Measurements from ENCODE around the gene IL17RE. TPM values are rescaled to one million over a fixed set of nuclear protein-coding genes. Genes with fewer than 3 reads are reported as not detected.

Gene IL17RE
- total and polyA plus RNA-seq, 2 of the 13 experiments (the other 11 are each of a cell fraction or from before 2014, with no cell fraction given): 14.5 to 24.1 TPM

DNA sequence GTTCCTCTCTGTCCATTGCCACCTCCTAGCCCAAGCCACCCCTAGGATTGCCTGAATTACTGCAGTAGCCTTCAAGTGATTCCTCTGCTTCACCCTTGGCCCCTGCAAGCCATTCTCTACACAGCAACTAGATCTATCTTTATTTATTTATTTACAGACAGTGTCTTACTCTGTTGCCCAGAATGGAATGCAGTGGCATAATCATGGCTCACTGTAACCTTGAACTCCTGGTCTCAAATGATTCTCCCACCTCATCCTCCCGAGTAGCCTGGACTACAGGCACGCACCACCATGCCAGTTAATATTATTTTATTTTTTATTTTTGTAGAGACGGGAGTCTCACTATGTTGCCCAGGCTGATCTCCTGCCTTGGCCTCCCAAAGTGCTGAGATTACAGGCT lies 14.1 kb upstream of the IL17RE start (continued):
- TF ChIP-seq NCOR1 (IDR thresholded peaks at IDR 0.05; ENCODE audit: borderline replicate concordance, low read length): peak; percentile 38; the same call in 1 of the 2 replicates
- TF ChIP-seq NR1H2 (CRISPR knock-in tag; IDR thresholded peaks at IDR 0.05; ENCODE audit: borderline replicate concordance, low read depth): no peak
- no peak for TF ChIP-seq CBFB (CRISPR knock-in tag; IDR thresholded peaks at IDR 0.05)
- no peak for TF ChIP-seq POLR2AphosphoS2 (IDR thresholded peaks at IDR 0.05; ENCODE audit: low read depth, low read length)
- TF ChIP-seq HNF4A (CRISPR knock-in tag; IDR thresholded peaks at IDR 0.05): peak; percentile 57; the same call in 1 of the 2 replicates
- TF ChIP-seq RARA (CRISPR knock-in tag; IDR thresholded peaks at IDR 0.05): peak; percentile 78
- no peak for TF ChIP-seq HNRNPK (IDR thresholded peaks at IDR 0.05; ENCODE audit: low read depth, low read length, poor library complexity, severe bottlenecking)
- TF ChIP-seq, protein P1, sequence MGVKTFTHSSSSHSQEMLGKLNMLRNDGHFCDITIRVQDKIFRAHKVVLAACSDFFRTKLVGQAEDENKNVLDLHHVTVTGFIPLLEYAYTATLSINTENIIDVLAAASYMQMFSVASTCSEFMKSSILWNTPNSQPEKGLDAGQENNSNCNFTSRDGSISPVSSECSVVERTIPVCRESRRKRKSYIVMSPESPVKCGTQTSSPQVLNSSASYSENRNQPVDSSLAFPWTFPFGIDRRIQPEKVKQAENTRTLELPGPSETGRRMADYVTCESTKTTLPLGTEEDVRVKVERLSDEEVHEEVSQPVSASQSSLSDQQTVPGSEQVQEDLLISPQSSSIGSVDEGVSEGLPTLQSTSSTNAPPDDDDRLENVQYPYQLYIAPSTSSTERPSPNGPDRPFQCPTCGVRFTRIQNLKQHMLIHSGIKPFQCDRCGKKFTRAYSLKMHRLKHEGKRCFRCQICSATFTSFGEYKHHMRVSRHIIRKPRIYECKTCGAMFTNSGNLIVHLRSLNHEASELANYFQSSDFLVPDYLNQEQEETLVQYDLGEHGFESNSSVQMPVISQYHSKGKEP (CRISPR knock-in tag; IDR thresholded peaks at IDR 0.05): no peak
- TF ChIP-seq ZNF547 (CRISPR knock-in tag; IDR thresholded peaks at IDR 0.05): no peak
- no peak for TF ChIP-seq ZSCAN12 (CRISPR knock-in tag; IDR thresholded peaks at IDR 0.05)
- no peak for TF ChIP-seq SYNCRIP (IDR thresholded peaks at IDR 0.05; ENCODE audit: insufficient read depth, low read depth, low read length)
- no peak for TF ChIP-seq MZF1 (CRISPR knock-in tag; IDR thresholded peaks at IDR 0.05; ENCODE audit: borderline replicate concordance)
- TF ChIP-seq, protein P2, sequence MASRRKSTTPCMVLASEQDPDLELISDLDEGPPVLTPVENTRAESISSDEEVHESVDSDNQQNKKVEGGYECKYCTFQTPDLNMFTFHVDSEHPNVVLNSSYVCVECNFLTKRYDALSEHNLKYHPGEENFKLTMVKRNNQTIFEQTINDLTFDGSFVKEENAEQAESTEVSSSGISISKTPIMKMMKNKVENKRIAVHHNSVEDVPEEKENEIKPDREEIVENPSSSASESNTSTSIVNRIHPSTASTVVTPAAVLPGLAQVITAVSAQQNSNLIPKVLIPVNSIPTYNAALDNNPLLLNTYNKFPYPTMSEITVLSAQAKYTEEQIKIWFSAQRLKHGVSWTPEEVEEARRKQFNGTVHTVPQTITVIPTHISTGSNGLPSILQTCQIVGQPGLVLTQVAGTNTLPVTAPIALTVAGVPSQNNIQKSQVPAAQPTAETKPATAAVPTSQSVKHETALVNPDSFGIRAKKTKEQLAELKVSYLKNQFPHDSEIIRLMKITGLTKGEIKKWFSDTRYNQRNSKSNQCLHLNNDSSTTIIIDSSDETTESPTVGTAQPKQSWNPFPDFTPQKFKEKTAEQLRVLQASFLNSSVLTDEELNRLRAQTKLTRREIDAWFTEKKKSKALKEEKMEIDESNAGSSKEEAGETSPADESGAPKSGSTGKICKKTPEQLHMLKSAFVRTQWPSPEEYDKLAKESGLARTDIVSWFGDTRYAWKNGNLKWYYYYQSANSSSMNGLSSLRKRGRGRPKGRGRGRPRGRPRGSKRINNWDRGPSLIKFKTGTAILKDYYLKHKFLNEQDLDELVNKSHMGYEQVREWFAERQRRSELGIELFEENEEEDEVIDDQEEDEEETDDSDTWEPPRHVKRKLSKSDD (CRISPR knock-in tag; IDR thresholded peaks at IDR 0.05; ENCODE audit: low read depth): no peak
- TF ChIP-seq HNF4G (IDR thresholded peaks at IDR 0.05; ENCODE audit: borderline replicate concordance, low read depth, low read length): peak; percentile 18; the same call in 1 of the 2 replicates
- TF ChIP-seq HNF4G (CRISPR knock-in tag; IDR thresholded peaks at IDR 0.05; ENCODE audit: borderline replicate concordance, low read depth): no peak
- peak; percentile 34; the same call in 1 of the 2 replicates for TF ChIP-seq GATAD2A (CRISPR knock-in tag; IDR thresholded peaks at IDR 0.05)
- no peak for TF ChIP-seq ELF4 (CRISPR knock-in tag; IDR thresholded peaks at IDR 0.05; ENCODE audit: borderline replicate concordance)
- no peak for TF ChIP-seq ZC3H4 (CRISPR knock-in tag; IDR thresholded peaks at IDR 0.05; ENCODE audit: borderline replicate concordance)
- TF ChIP-seq, protein P3, sequence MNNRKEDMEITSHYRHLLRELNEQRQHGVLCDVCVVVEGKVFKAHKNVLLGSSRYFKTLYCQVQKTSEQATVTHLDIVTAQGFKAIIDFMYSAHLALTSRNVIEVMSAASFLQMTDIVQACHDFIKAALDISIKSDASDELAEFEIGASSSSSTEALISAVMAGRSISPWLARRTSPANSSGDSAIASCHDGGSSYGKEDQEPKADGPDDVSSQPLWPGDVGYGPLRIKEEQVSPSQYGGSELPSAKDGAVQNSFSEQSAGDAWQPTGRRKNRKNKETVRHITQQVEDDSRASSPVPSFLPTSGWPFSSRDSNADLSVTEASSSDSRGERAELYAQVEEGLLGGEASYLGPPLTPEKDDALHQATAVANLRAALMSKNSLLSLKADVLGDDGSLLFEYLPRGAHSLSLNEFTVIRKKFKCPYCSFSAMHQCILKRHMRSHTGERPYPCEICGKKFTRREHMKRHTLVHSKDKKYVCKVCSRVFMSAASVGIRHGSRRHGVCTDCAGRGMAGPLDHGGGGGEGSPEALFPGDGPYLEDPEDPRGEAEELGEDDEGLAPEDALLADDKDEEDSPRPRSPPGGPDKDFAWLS (CRISPR knock-in tag; IDR thresholded peaks at IDR 0.05; ENCODE audit: borderline replicate concordance): no peak
- TF ChIP-seq ZBTB3 (CRISPR knock-in tag; IDR thresholded peaks at IDR 0.05; ENCODE audit: borderline replicate concordance, low read depth): 0 out of 2 replicates have a peak, but pooled peaks have one; percentile 51
- TF ChIP-seq NFE2 (CRISPR knock-in tag; IDR thresholded peaks at IDR 0.05): no peak
- no peak for TF ChIP-seq ZNF7 (CRISPR knock-in tag; IDR thresholded peaks at IDR 0.05)
- TF ChIP-seq, protein P4, sequence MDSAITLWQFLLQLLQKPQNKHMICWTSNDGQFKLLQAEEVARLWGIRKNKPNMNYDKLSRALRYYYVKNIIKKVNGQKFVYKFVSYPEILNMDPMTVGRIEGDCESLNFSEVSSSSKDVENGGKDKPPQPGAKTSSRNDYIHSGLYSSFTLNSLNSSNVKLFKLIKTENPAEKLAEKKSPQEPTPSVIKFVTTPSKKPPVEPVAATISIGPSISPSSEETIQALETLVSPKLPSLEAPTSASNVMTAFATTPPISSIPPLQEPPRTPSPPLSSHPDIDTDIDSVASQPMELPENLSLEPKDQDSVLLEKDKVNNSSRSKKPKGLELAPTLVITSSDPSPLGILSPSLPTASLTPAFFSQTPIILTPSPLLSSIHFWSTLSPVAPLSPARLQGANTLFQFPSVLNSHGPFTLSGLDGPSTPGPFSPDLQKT (CRISPR knock-in tag; IDR thresholded peaks at IDR 0.05; ENCODE audit: borderline replicate concordance): no peak
- TF ChIP-seq, protein P5, sequence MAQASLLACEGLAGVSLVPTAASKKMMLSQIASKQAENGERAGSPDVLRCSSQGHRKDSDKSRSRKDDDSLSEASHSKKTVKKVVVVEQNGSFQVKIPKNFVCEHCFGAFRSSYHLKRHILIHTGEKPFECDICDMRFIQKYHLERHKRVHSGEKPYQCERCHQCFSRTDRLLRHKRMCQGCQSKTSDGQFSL (CRISPR knock-in tag; IDR thresholded peaks at IDR 0.05): no peak

Data from HepG2 (cell line).